ENCODE measurements around the gene ARHGAP4. TPM values are rescaled to one million over a fixed set of nuclear protein-coding genes. Genes with fewer than 3 reads are reported as not detected.

Gene ARHGAP4
- total and polyA plus RNA-seq, 7 donors = 5.1 to 8.0 (median 6.8) TPM

DNA sequence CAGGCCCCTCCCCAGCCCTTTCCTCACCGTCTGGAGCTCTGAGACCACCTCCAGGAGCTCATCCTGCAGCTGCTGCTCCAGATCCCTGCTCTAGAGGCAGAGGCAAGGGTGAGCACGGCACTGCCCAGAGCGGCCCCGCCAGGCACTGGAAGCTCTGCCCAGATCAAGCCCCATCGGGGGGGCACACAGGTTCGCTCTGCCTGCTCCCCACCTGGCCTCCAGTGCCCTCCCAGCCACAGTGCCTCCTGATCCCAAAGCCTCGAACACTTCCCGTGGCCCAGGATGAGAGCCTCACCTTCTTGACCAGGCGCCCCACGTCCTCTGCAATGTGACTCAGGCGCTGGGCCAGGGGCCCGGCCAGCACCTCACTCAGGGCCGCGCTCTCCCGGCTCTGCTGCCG is 5.0 kb downstream of the ARHGAP4 start:
- no peaks in the 10 kb centered on the region for H3K9me3 ChIP-seq
- H3K27me3 ChIP-seq (ENCODE audit: insufficient read depth in 3 of 3, low read length in 2 of 3) = peaks cover 0 to 7% (median 0%) of the 10 kb centered on the region in 3 donors
- H3K4me3 ChIP-seq = peak overlapping the region; percentile 7
- WGBS, 3 donors = 24 to 62% (median 45%) methylated on average over 7 to 16 of the region's 16 CpGs
- H3K36me3 ChIP-seq (ENCODE audit: insufficient read depth in 1 of 2, low read depth in 1 of 2) = no peaks in the 10 kb centered on the region
- DNase-seq (no peak), ATAC-seq (no peak)
- TF ChIP-seq, protein P1, sequence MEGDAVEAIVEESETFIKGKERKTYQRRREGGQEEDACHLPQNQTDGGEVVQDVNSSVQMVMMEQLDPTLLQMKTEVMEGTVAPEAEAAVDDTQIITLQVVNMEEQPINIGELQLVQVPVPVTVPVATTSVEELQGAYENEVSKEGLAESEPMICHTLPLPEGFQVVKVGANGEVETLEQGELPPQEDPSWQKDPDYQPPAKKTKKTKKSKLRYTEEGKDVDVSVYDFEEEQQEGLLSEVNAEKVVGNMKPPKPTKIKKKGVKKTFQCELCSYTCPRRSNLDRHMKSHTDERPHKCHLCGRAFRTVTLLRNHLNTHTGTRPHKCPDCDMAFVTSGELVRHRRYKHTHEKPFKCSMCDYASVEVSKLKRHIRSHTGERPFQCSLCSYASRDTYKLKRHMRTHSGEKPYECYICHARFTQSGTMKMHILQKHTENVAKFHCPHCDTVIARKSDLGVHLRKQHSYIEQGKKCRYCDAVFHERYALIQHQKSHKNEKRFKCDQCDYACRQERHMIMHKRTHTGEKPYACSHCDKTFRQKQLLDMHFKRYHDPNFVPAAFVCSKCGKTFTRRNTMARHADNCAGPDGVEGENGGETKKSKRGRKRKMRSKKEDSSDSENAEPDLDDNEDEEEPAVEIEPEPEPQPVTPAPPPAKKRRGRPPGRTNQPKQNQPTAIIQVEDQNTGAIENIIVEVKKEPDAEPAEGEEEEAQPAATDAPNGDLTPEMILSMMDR (IDR thresholded peaks at IDR 0.05) = no peak
- peaks cover 15% of the 10 kb centered on the region for H3K4me1 ChIP-seq
- H3K27ac ChIP-seq = no peak overlapping the region
- intact Hi-C loops (cut with DNase I) = no loop called here

DNA sequence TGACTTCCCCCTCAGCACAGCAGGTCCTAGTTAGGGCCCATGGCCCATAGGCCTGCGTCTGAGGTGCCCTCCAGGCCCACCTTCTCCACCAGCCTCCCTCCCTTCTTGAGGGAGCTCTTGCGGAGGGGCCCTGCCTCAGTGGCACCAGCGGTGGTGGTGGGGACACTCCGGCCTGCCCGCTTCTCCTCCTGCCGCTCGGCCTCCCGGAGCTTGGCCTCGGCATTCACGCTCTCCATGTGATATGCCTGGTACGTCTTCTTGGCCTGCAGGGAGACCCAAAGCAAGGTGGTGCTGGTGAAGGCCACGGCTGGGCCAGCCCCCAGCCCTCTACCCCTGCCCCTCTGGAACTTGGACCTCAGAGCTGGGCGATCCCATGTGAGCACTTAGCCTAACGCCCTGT is 5.5 kb downstream of the ARHGAP4 start:
- Histone ChIP-seq H3K9me3 (no peaks in the 10 kb centered on the region), H3K27ac (no peak overlapping the region), H3K27me3 (ENCODE audit: insufficient read depth in 3 of 3, low read length in 2 of 3) (peaks cover 0 to 7% (median 0%) of the 10 kb centered on the region in 3 donors), H3K4me1 (peaks cover 15% of the 10 kb centered on the region), H3K36me3 (ENCODE audit: insufficient read depth in 1 of 2, low read depth in 1 of 2) (no peaks in the 10 kb centered on the region), H3K4me3 (no peak overlapping the region)
- TF ChIP-seq, protein P1 (IDR thresholded peaks at IDR 0.05) = no peak
- DNase-seq = no peak
- no peak for ATAC-seq
- intact Hi-C loops (cut with DNase I) = no loop called here
- 86 to 97% (median 93%) methylated on average over 12 to 14 of the region's 14 CpGs for WGBS, 3 donors

DNA sequence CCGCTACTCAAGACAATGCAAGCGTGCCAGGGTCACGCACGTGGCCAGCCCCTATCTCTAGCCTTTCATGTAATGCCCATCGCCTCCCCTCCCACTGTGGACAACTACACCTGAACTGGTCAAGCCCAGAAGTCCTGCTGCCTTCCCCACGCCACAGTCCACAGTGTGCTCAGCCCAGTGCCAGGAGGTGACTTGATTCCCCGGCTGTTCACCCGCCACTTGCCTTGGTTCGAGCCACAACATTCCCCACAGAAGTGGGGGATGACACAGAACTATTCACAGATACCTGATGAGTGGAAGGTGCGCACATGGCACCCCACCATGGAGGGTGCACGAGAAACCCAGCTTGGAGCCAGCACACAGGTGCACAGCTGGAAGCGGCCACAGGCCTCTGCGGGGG is 6.8 kb downstream of the ARHGAP4 start:
- Histone ChIP-seq H3K27ac (no peak overlapping the region), H3K4me1 (peaks cover 15% of the 10 kb centered on the region), H3K27me3 (ENCODE audit: insufficient read depth in 3 of 3, low read length in 2 of 3) (peaks cover 0 to 7% (median 0%) of the 10 kb centered on the region in 3 donors), H3K4me3 (no peak overlapping the region), H3K9me3 (no peaks in the 10 kb centered on the region), H3K36me3 (ENCODE audit: insufficient read depth in 1 of 2, low read depth in 1 of 2) (no peaks in the 10 kb centered on the region)
- WGBS, 3 donors = 90 to 95% (median 94%) methylated on average over 13 of the region's 13 CpGs
- no peak for DNase-seq
- intact Hi-C loops (cut with DNase I) = no loop called here
- TF ChIP-seq, protein P1 (IDR thresholded peaks at IDR 0.05) = no peak
- no peak for ATAC-seq

DNA sequence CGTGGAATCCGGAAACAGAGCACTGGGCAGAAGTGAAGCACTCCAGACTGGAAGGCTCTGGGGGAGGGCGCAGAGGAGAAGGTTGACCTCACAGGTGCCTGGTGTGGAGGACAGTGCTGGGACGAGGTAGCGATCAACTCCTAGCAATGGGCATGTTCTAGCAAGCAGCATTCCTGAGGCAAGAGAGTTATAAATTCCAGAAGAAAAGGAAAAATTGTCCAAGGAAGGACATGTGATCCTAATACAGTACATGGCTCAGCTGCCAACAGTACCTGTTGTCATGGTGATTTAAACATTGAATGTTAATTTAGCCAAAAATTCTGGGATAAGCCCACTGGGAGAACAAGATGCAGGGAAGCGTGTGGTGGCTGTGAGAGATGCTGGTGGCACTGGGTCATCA is 8.2 kb downstream of the ARHGAP4 start:
- Histone ChIP-seq H3K9me3 (no peaks in the 10 kb centered on the region), H3K4me1 (peaks cover 7% of the 10 kb centered on the region), H3K27me3 (ENCODE audit: insufficient read depth in 3 of 3, low read length in 2 of 3) (peaks cover 0 to 7% (median 0%) of the 10 kb centered on the region in 3 donors), H3K27ac (no peak overlapping the region), H3K4me3 (no peak overlapping the region), H3K36me3 (ENCODE audit: insufficient read depth in 1 of 2, low read depth in 1 of 2) (no peaks in the 10 kb centered on the region)
- intact Hi-C loops (cut with DNase I) = no loop called here
- DNase-seq (no peak), ATAC-seq (no peak)
- TF ChIP-seq, protein P1 (IDR thresholded peaks at IDR 0.05) = no peak
- WGBS, 3 donors = 84 to 91% (median 90%) methylated on average over 6 of the region's 6 CpGs

DNA sequence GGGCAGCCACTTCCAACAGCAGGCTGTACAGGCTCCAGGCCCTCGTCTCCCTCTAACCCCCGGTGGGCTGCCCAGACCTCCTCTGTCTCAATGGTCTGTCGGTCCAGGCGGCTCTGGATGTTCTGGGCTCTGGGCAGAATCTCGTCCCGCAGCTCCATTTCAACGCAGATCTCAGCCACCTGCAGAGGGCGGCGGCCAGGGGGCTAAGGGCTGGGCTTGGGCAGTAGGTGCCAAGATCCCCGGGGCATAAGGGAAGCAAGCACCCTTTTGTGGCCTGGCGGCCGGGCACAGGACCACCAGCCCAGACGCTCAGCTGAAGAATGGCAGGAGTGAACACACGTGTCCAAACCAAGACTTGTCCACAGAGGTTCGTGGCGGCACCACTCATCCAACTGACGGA is 12.4 kb downstream of the ARHGAP4 start:
- ATAC-seq = no peak
- H3K9me3 ChIP-seq = no peaks in the 10 kb centered on the region
- intact Hi-C loops (cut with DNase I) = no loop called here
- peaks cover 0 to 23% (median 1%) of the 10 kb centered on the region in 3 donors for H3K27me3 ChIP-seq (ENCODE audit: insufficient read depth in 3 of 3, low read length in 2 of 3)
- no peak overlapping the region for H3K4me3 ChIP-seq
- TF ChIP-seq, protein P1 (IDR thresholded peaks at IDR 0.05) = no peak
- 92 to 94% (median 93%) methylated on average over 11 to 17 of the region's 17 CpGs for WGBS, 3 donors
- no peaks in the 10 kb centered on the region for H3K36me3 ChIP-seq (ENCODE audit: insufficient read depth in 1 of 2, low read depth in 1 of 2)
- no peaks in the 10 kb centered on the region for H3K4me1 ChIP-seq
- no peak for DNase-seq
- no peak overlapping the region for H3K27ac ChIP-seq
